ENCODE results near the gene CNTNAP5. TPM values are rescaled to one million over a fixed set of nuclear protein-coding genes. Genes with fewer than 3 reads are reported as not detected.

CNTNAP5 gene
- total and polyA plus RNA-seq, 2 of the 8 experiments (the other 6 are each of a cell fraction or from before 2014, with no cell fraction given), result 0.11 to 0.76 TPM

- no peaks in the 10 kb centered on the region for H3K79me1 ChIP-seq (ENCODE audit: low read depth, low read length)
- H3K4me3 ChIP-seq (ENCODE audit: extremely low read depth in 1 of 4, insufficient read depth in 2 of 4, low read depth in 3 of 4, low read length in 4 of 4), result no peak overlapping the region
- no peak overlapping the region for H2BK120ac ChIP-seq (replicated peaks; ENCODE audit: low read depth, low read length)
- no peaks in the 10 kb centered on the region for H3K23me2 ChIP-seq (ENCODE audit: low read depth, low read length)
- H3K36me3 ChIP-seq (ENCODE audit: control insufficient read depth in 2 of 4, insufficient read depth in 4 of 4, low read length in 3 of 4), result no peaks in the 10 kb centered on the region
- no peaks in the 10 kb centered on the region for H3K9me3 ChIP-seq (ENCODE audit: insufficient read depth in 2 of 2, low read depth in 1 of 2, low read length in 1 of 2)
- peaks cover 0 to 10% (median 1%) of the 10 kb centered on the region in 4 experiments; a peak in 4 of 7 replicates for H3K4me1 ChIP-seq (replicated peaks in 1 of 4; ENCODE audit: control insufficient read depth in 3 of 4, insufficient read depth in 4 of 4, low read length in 3 of 4)
- H4K5ac ChIP-seq (ENCODE audit: insufficient read length, low read depth, low read length), result no peak overlapping the region
- DNase-seq (ENCODE audit: low read depth in 1 of 2, low spot score in 2 of 2), result no peak
- H3K27me3 ChIP-seq (replicated peaks in 1 of 4; ENCODE audit: control insufficient read depth in 3 of 4, extremely low read depth in 1 of 4, insufficient read depth in 3 of 4, low read length in 3 of 4), result no peaks in the 10 kb centered on the region
- H4K91ac ChIP-seq (replicated peaks; ENCODE audit: insufficient read length, low read length), result no peak overlapping the region
- no peak for FAIRE-seq
- H3K56ac ChIP-seq (replicated peaks; ENCODE audit: insufficient read length, low read depth, low read length), result no peak overlapping the region
- H3K18ac ChIP-seq (ENCODE audit: extremely low read depth, low read length), result no peak overlapping the region; the same call in 1 of the 2 replicates
- no peak for TF ChIP-seq E2F6 (IDR thresholded peaks at IDR 0.05)
- TF ChIP-seq SAP30 (IDR thresholded peaks at IDR 0.05; ENCODE audit: insufficient read depth, insufficient replicate concordance, low read length), result no peak
- TF ChIP-seq ATF3 (IDR thresholded peaks at IDR 0.05; ENCODE audit: insufficient read depth, low read depth, low read length), result no peak
- TF ChIP-seq CHD2 (IDR thresholded peaks at IDR 0.05; ENCODE audit: low read length), result no peak
- no peak for TF ChIP-seq KDM4A (IDR thresholded peaks at IDR 0.05; ENCODE audit: low read depth, low read length, severe bottlenecking)
- no peak for TF ChIP-seq GTF2F1 (IDR thresholded peaks at IDR 0.05; ENCODE audit: borderline replicate concordance, low read depth, low read length)
- TF ChIP-seq PHF8 (conservative IDR thresholded peaks at IDR 0.05; ENCODE audit: low read depth, low read length), result no peak
- no peak for TF ChIP-seq POLR2AphosphoS5 (IDR thresholded peaks at IDR 0.05; ENCODE audit: low read depth, low read length)
- TF ChIP-seq SIN3A (conservative IDR thresholded peaks at IDR 0.05 in 1 of 2, IDR thresholded peaks at IDR 0.05 in 1 of 2; ENCODE audit: low read depth in 1 of 2, low read length in 2 of 2), result no peak
- no peak for TF ChIP-seq CBX8 (IDR thresholded peaks at IDR 0.05; ENCODE audit: borderline replicate concordance, low read depth, low read length)
- H4K20me1 ChIP-seq (replicated peaks in 1 of 2; ENCODE audit: control insufficient read depth in 1 of 2, insufficient read depth in 2 of 2, low read length in 2 of 2), result no peaks in the 10 kb centered on the region
- H2AFZ ChIP-seq (ENCODE audit: low read length), result no peak overlapping the region
- H3K4ac ChIP-seq (replicated peaks; ENCODE audit: insufficient read length, low read depth, low read length), result no peak overlapping the region
- POLR2A ChIA-PET (ENCODE audit: partially characterized antibody), result no interaction called here
- H2BK20ac ChIP-seq (ENCODE audit: low read length), result no peak overlapping the region
- no peak overlapping the region for H4K8ac ChIP-seq (ENCODE audit: extremely low read depth, insufficient read depth, low read length)
- H3K4me2 ChIP-seq (ENCODE audit: insufficient read depth in 1 of 2, low read depth in 2 of 2, low read length in 2 of 2), result no peak overlapping the region
- no peak overlapping the region for H2BK5ac ChIP-seq (ENCODE audit: low read depth, low read length)
- H3K27ac ChIP-seq (ENCODE audit: low read depth, low read length), result no peak overlapping the region
- H3K14ac ChIP-seq (ENCODE audit: insufficient read length), result no peak overlapping the region
- H3K23ac ChIP-seq (ENCODE audit: insufficient read length), result no peak overlapping the region
- no peak overlapping the region for H3K9ac ChIP-seq (replicated peaks in 1 of 4; ENCODE audit: extremely low read depth in 1 of 4, low read depth in 3 of 4, low read length in 3 of 4)
- H2BK15ac ChIP-seq (ENCODE audit: low read length), result no peak overlapping the region
- H2BK12ac ChIP-seq (ENCODE audit: low read depth, low read length), result no peak overlapping the region
- CTCF ChIA-PET (ENCODE audit: partially characterized antibody), result interaction anchor here (0.7 kb wide), 1 partner anchor 321 kb away, joined by 6 read pairs; no protein-coding TSS in a partner anchor
- no peaks in the 10 kb centered on the region for H3K79me2 ChIP-seq (ENCODE audit: control insufficient read depth in 1 of 2, insufficient read depth in 2 of 2, low read length in 2 of 2)
- no peak overlapping the region for H2AK5ac ChIP-seq (ENCODE audit: low read depth, low read length)
Measured at GRCh38 chr2:124610141-124610540, 585.1 kb downstream of the CNTNAP5 start.

Measured in H1 (cell line).